NT2/D1 (cell line): ENCODE results near the gene POLR2L.

Experiments
- DNase-seq: peaks from one replicate; pipeline ENCODE4 v3.0.0-alpha.2; 2011; ENCODE audit warnings: low read depth, low spot score
- H3K27me3 ChIP-seq: 2 replicates; pipeline ENCODE4 v1.6.0; 2011; ENCODE audit warnings: mild to moderate bottlenecking; ENCODE audit not compliant: insufficient read length, insufficient read depth
- H3K36me3 ChIP-seq: 2 replicates; pipeline ENCODE4 v1.6.1; 2011; ENCODE audit warnings: mild to moderate bottlenecking, low read length, mixed read lengths; ENCODE audit not compliant: insufficient read depth, insufficient read length
- H3K4me1 ChIP-seq: 2 replicates; pipeline ENCODE4 v1.5.1; 2011; ENCODE audit not compliant: insufficient read depth, insufficient read length
- H3K4me3 ChIP-seq: 2 replicates; pipeline ENCODE4 v1.5.1; 2011; ENCODE audit warnings: low read depth; ENCODE audit not compliant: insufficient read length
- H3K9ac ChIP-seq: 2 replicates; pipeline ENCODE4 v1.6.0; 2011; ENCODE audit warnings: low read depth; ENCODE audit not compliant: insufficient read length
- H3K9me3 ChIP-seq: 2 replicates; pipeline ENCODE4 v1.5.1; 2011; ENCODE audit warnings: mild to moderate bottlenecking, low read length; ENCODE audit not compliant: insufficient read depth
- SUZ12 ChIP-seq: IDR thresholded peaks from 2 replicates; pipeline ENCODE4 v1.6.1; 2011; ENCODE audit not compliant: insufficient read length, insufficient read depth; ENCODE audit errors: extremely low read depth
- YY1 ChIP-seq: IDR thresholded peaks from 2 replicates; pipeline ENCODE4 v1.6.1; 2011; ENCODE audit not compliant: insufficient read length, insufficient read depth
- ZNF274 ChIP-seq: IDR thresholded peaks from 2 replicates; pipeline ENCODE4 v1.6.1; 2011; ENCODE audit warnings: mild to moderate bottlenecking, low read depth, low read length

Gene POLR2L

GRCh38 chr11:859394-860131 lies 17.2 kb upstream of the POLR2L start:
- DNase-seq, result no peak
- H3K4me3 ChIP-seq, result no peak overlapping the region
- peak overlapping the region; percentile 76 for H3K9ac ChIP-seq

GRCh38 chr11:858762-859339 lies 16.5 kb upstream of the POLR2L start:
- no peaks in the 10 kb centered on the region for H3K9me3 ChIP-seq
- no peaks in the 10 kb centered on the region for H3K27me3 ChIP-seq
- no peak for TF ChIP-seq SUZ12
- no peak for TF ChIP-seq YY1
- TF ChIP-seq ZNF274, result no peak
- H3K36me3 ChIP-seq, result peaks cover 28% of the 10 kb centered on the region
- H3K9ac ChIP-seq, result no peak overlapping the region
- no peak overlapping the region for H3K4me3 ChIP-seq
- DNase-seq, result no peak
- H3K4me1 ChIP-seq, result peaks cover 64% of the 10 kb centered on the region

More at GRCh38 chr11:859394-860131, 17.2 kb upstream of the POLR2L start:
- Histone ChIP-seq H3K36me3 (peaks cover 28% of the 10 kb centered on the region), H3K4me1 (peaks cover 66% of the 10 kb centered on the region), H3K27me3 (no peaks in the 10 kb centered on the region), H3K9me3 (no peaks in the 10 kb centered on the region)
- TF ChIP-seq YY1, result no peak
- TF ChIP-seq SUZ12, result no peak
- TF ChIP-seq ZNF274, result no peak

- H3K4me3 ChIP-seq, result no peak overlapping the region
- H3K4me1 ChIP-seq, result peaks cover 59% of the 10 kb centered on the region
- H3K36me3 ChIP-seq, result peaks cover 27% of the 10 kb centered on the region
- DNase-seq, result no peak
- no peaks in the 10 kb centered on the region for H3K9me3 ChIP-seq
- H3K9ac ChIP-seq, result no peak overlapping the region
- no peaks in the 10 kb centered on the region for H3K27me3 ChIP-seq
- TF ChIP-seq ZNF274 (no peak), SUZ12 (no peak), YY1 (no peak)
Observed at GRCh38 chr11:858053-858761, 15.9 kb upstream of the POLR2L start.

GRCh38 chr11:856397-856796 lies 14.1 kb upstream of the POLR2L start:
- TF ChIP-seq ZNF274, result no peak
- TF ChIP-seq SUZ12, result no peak
- TF ChIP-seq YY1, result no peak
- Histone ChIP-seq H3K4me3 (no peak overlapping the region), H3K9me3 (no peaks in the 10 kb centered on the region), H3K4me1 (peaks cover 59% of the 10 kb centered on the region), H3K9ac (peak overlapping the region; percentile 17), H3K27me3 (no peaks in the 10 kb centered on the region), H3K36me3 (peaks cover 33% of the 10 kb centered on the region)
- no peak for DNase-seq

- no peak for TF ChIP-seq YY1
- no peak for TF ChIP-seq ZNF274
- TF ChIP-seq SUZ12, result no peak
- no peaks in the 10 kb centered on the region for H3K27me3 ChIP-seq
- H3K4me1 ChIP-seq, result peaks cover 65% of the 10 kb centered on the region
- no peak for DNase-seq
- H3K36me3 ChIP-seq, result peaks cover 33% of the 10 kb centered on the region
- H3K4me3 ChIP-seq, result no peak overlapping the region
- no peak overlapping the region for H3K9ac ChIP-seq
- no peaks in the 10 kb centered on the region for H3K9me3 ChIP-seq
Observed at GRCh38 chr11:855796-856195, 13.5 kb upstream of the POLR2L start.

GRCh38 chr11:855330-855674 lies 13.0 kb upstream of the POLR2L start:
- H3K9ac ChIP-seq, result no peak overlapping the region
- no peak for DNase-seq

More at GRCh38 chr11:855330-855674, 13.0 kb upstream of the POLR2L start:
- peaks cover 60% of the 10 kb centered on the region for H3K4me1 ChIP-seq
- no peaks in the 10 kb centered on the region for H3K9me3 ChIP-seq
- H3K4me3 ChIP-seq, result no peak overlapping the region
- peaks cover 33% of the 10 kb centered on the region for H3K36me3 ChIP-seq
- TF ChIP-seq ZNF274, result no peak
- no peaks in the 10 kb centered on the region for H3K27me3 ChIP-seq
